Esophagus muscularis mucosa (tissue), 4 donors: ENCODE measurements around the gene IL18BP.

Experiments used
- EP300 ChIP-seq: sonication (generic); formaldehyde crosslinking; IDR thresholded peaks from one replicate; pipeline ENCODE4 v1.6.1; 2017; ENCODE audit warnings: antibody characterized with exemption
- POLR2AphosphoS5 ChIP-seq, 2 donors: sonication (generic); formaldehyde crosslinking; IDR thresholded peaks; one replicate each; pipeline ENCODE4 v1.6.1; 2017; ENCODE audit warnings: antibody characterized with exemption in 2 of 2
- TF ChIP-seq, protein P1 (sequence below), 3 experiments: fragments of 200-600 bp in 2 of 3; fragments of 450-650 bp in 1 of 3; sonication (generic) in 2 of 3; IDR thresholded peaks; one replicate each; pipeline ENCODE4 v1.5.1; 2017 to 2019; ENCODE audit warnings: antibody characterized with exemption in 3 of 3, mild to moderate bottlenecking in 2 of 3, moderate library complexity in 1 of 3

DNA sequence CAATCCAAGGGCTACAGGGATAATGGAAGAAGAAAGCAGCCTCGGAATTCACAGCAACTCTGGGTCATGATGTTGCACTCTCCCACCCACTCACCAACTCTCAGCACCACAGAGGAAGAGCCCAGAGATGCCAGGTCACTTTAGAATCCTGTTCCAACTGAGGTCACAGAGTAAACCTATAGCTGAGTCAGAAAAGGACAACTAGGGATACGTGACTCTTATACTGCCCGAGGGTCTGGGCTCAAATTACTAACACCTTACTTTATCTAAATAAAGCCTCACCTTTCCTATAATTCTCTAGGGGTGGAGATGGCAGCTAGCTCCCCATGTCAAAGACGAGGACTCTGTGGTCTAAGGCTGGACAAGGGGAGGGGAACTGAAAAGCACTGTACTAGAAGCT, 24.6 kb downstream of the IL18BP start:
- TF ChIP-seq, protein P1, sequence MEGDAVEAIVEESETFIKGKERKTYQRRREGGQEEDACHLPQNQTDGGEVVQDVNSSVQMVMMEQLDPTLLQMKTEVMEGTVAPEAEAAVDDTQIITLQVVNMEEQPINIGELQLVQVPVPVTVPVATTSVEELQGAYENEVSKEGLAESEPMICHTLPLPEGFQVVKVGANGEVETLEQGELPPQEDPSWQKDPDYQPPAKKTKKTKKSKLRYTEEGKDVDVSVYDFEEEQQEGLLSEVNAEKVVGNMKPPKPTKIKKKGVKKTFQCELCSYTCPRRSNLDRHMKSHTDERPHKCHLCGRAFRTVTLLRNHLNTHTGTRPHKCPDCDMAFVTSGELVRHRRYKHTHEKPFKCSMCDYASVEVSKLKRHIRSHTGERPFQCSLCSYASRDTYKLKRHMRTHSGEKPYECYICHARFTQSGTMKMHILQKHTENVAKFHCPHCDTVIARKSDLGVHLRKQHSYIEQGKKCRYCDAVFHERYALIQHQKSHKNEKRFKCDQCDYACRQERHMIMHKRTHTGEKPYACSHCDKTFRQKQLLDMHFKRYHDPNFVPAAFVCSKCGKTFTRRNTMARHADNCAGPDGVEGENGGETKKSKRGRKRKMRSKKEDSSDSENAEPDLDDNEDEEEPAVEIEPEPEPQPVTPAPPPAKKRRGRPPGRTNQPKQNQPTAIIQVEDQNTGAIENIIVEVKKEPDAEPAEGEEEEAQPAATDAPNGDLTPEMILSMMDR (IDR thresholded peaks at IDR 0.05), result no peak
- TF ChIP-seq EP300, result no peak
- no peak for TF ChIP-seq POLR2AphosphoS5 (IDR thresholded peaks at IDR 0.05)
